Dedifferentiated amniotic fluid mesenchymal stem cell (primary cell): ENCODE measurements around the gene SETD9.

Source experiments
- DNase-seq: peaks from one replicate; pipeline ENCODE4 v3.0.0-alpha.2; 2016; ENCODE audit errors: extremely low spot score

Gene SETD9

GRCh38 chr5:56909294-56910209 is at the start of gene SETD9:
TSS of gene SETD9 (plus strand) at chr5:56909596. CDS start at chr5:56909646, 50 bp downstream.
- DNase-seq = peak; percentile 97

GRCh38 chr5:56861893-56862485 is 47.4 kb upstream of the SETD9 start:
- DNase-seq = no peak

- DNase-seq = no peak
Observed at GRCh38 chr5:56862909-56863308, 46.5 kb upstream of the SETD9 start.

- DNase-seq = no peak
Observed at GRCh38 chr5:56871777-56872176, 37.6 kb upstream of the SETD9 start.

- DNase-seq = no peak
Observed at GRCh38 chr5:56873056-56873455, 36.3 kb upstream of the SETD9 start.

GRCh38 chr5:56876327-56876726 is 33.1 kb upstream of the SETD9 start:
- DNase-seq = no peak

- no peak for DNase-seq
Observed at GRCh38 chr5:56881571-56881970, 27.8 kb upstream of the SETD9 start.

- DNase-seq = no peak
Observed at GRCh38 chr5:56893251-56893951, 16.0 kb upstream of the SETD9 start.

- no peak for DNase-seq
Observed at GRCh38 chr5:56896763-56897162, 12.6 kb upstream of the SETD9 start.

GRCh38 chr5:56898213-56898612 is 11.2 kb upstream of the SETD9 start:
- DNase-seq = no peak

- DNase-seq = no peak
Observed at GRCh38 chr5:56900395-56900794, 9.0 kb upstream of the SETD9 start.

- DNase-seq = no peak
Observed at GRCh38 chr5:56900858-56901578, 8.4 kb upstream of the SETD9 start.

- peak; percentile 18 for DNase-seq
Observed at GRCh38 chr5:56908942-56909293, 478 bp upstream of the SETD9 start.

- peak; percentile 42 for DNase-seq
Observed at GRCh38 chr5:56910210-56910965, 992 bp downstream of the SETD9 start.

GRCh38 chr5:56913766-56914165 is 4.4 kb downstream of the SETD9 start:
- no peak for DNase-seq

GRCh38 chr5:56914678-56915077 is 5.3 kb downstream of the SETD9 start:
- no peak for DNase-seq

GRCh38 chr5:56917534-56917933 is 8.1 kb downstream of the SETD9 start:
- no peak for DNase-seq

- no peak for DNase-seq
Observed at GRCh38 chr5:56918054-56918453, 8.7 kb downstream of the SETD9 start.

- DNase-seq = no peak
Observed at GRCh38 chr5:56919942-56920662, 10.7 kb downstream of the SETD9 start.

GRCh38 chr5:56922922-56923321 is 13.5 kb downstream of the SETD9 start:
- DNase-seq = no peak

GRCh38 chr5:56934325-56934724 is 24.9 kb downstream of the SETD9 start:
- DNase-seq = no peak
